Fibroblast of skin of back (primary cell): ENCODE data around the gene PBLD.
"Not testable (repeated sequence)": the region's sequence is repeated elsewhere in the genome, so short reads cannot be mapped to it uniquely, and the experiment has no call there.

Experiments used
- DNase-seq: peaks from one replicate; pipeline ENCODE4 v3.0.0-alpha.2; 2013

Gene PBLD

DNA sequence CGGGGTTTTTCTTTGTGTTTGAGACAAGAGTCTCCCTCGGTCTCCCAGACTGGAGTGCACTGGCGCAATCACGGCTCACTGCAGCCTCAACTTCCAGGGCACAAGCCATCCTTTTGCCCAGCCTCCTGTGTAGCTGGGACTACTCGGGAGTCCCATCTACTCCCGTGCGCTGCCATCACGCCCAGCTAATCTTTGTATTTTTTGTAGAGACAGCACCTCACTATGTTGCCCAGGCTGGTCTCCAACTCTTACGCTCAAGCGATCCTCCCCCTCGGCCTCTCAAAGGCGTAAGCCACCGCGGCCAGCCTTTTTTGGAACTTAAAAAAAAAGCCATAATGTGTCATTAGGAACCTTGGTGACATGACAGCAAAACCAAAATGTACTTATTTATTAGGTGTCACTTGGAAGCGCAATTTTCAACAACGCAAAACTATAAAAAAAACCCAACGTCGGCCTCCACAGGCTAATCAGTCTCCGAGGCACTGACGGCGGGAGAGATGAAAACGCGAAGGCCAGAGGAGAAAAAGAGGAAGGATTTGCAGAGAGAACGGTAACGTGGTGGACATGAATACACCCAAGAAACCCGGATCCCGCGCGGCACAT is 1.8 kb downstream of the PBLD start:
- no peak for DNase-seq

DNA sequence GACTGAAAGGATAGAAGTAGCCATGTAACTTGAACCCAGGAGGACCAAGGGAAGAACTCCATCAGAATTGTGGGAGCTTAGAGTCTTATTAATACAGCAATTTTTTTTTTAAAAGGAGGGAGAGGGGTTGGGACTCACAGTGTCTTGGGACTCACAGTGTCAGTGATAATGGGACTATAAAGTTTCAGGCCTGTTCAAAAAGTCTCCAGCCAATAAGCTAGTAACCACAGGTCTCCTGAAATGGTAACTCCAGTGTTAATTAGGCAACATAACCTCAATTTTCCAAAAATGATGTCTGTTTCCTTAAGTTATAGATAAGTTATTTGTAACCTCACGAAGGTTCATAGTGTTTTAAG is 3.2 kb downstream of the PBLD start:
- no peak for DNase-seq

DNA sequence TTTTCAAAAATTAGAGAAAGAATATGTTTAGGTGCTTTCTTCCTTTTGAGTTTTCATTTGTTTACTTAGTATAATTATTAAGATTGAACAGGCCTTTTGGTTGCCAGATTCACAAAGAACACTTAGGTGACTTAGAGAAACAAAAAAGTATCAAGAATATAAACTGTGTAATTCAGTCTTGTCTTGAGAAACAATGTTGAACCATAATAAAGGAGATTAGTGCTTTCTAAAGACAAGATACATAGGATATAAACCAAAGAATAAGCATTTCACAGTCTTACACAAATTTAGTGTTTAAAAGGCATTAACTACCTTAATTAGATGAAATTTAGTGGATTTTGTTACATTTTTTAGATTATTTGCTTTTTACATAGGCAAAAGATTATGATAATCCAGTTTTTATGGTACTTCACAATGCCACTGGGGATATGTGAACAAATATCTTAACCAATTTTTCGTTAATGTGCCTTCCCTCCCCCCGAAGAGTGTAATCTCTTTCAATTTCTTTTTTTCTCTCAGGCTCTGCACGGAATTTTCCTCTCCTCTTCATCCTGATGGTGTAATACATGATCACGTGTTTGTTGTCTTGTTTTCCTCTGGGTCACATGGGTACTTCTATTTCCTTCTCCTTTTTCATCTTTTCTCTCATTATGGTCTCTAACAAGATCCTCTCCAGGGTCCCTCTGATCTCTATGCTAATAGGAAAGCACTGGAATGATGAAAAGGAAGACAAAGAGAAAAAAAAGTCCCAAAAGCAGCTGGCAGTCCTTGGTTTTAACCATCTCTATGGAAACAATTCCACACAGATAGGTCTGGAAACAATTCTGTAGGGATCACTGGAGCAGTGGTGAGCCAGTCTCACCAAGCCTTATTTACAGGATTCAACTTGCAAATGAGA is 4.6 kb downstream of the PBLD start:
- peak; percentile 54 for DNase-seq

DNA sequence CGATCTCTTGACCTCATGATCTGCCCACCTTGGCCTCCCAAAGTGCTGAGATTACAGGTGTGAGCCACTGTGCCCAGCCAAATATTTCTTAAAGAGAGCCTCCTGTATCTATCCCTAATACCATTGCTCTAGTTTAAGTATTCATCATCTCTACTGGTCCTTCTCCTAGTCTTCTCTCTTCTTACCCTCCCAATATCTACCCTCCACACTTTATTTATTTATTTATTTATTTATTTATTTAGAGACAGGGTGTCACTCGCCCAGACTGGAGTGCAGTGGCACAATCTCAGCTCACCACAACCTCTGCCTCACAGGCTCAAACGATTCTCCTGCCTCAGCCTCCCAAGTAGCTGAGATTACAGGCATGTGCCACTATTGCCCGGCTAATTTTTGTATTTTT is 8.3 kb downstream of the PBLD start:
- DNase-seq: not testable (repeated sequence)

DNA sequence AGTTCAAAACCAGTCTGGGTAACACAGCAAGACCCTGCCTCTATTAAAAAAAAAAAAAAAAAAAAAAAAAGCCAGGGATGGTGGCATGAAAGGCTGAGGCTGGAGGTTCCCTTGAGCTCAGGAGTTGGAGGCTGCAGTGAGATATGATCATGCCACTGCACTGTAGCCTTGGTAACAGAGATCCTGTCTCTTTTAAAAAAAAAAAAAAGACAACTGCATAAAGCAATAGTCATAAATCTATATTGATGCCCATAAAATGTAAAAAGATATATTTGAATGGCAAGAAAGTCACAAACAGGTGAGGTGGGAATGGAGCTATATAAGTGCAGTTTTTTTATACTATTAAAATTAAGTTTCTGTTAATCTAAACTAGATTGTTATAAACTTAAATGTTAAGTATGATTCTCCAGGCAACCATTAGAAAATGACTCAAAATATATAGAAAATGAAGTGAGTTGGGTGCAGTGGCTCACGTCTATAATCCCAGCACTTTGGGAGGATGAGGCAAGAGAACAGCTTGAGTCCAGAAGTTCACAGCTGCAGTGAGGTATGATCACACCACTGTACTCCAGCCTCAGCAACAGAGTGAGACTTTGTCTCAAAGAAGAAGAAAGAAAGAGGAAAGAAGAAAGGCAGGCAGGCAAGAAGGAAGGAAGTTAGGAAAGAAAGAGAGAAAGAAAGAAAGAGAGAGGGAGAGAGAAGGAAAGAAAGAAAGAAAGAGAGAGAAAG is 14.2 kb downstream of the PBLD start:
- DNase-seq: no peak

DNA sequence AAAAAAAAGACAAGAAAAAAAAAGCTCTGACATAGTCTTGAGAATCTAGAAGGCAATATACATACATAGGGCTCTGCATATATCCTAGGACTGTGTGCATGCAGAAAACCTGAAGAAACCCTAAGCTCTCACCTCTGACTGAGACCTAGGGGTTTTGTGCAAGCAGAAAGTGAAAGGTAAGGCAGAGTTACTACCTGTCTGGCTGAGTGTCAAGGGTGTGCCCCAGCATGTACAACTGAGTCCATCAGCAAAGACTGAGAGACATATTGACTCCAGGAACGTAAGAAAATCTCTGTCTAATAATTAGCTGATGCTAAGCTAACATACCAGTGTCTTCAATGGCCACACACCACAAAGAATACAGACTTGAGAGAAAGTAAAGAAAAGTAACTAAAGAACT is 17.1 kb downstream of the PBLD start:
- no peak for DNase-seq

DNA sequence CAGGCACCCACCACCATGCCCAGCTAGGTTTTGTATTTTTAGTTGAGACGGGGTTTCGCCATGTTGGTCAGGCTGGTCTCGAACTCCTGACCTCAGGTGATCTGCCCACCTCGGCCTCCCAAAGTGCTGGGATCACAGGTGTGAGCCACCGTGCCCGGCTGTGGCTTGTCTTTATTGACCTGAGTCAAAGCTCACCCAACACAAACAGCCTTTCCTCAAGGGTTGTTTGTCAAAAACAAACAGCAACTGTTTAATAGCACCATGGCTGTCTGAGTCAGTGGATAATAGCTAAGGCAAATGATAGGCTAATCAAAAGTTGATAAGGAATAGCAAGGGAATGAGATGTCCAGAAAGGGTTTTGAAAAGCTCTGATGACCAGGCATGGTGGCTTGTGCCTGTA is 17.8 kb downstream of the PBLD start:
- DNase-seq: not testable (repeated sequence)

DNA sequence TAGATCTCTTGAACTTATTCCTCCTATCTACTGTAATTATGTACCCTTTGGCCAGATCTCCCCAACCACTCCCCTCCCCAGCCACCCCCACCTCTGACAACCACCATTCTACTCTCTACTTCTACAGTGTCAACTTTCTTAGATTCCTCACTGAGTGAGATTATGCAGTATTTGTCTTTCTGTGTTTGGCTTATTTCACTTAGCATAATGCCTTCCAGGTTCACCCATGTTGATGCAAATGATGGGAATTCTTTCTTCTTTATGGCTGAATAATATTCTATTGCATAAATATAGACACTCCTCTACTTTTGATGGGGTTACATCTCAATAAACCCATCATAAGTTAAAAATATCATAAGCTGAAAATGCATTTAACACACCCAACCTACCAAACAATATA is 22.2 kb downstream of the PBLD start:
- no peak for DNase-seq

DNA sequence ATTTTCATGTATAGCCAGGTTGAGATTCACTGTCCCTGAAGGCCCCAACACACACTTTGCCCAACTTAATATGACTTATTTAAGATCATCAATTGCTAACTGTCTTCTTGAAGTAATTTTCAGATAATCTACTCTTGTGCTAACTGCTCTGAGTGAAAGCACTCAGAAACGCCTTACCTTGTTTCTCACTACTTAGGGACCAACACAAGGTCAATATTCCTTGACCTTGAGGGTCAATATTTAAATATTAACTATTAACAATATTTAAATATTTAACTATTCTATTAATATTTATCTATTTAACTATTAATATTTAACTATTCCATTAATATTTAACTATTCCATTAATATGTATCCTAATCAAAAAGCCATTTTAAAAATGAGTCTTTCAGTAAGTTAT is 26.9 kb downstream of the PBLD start:
- DNase-seq: no peak

DNA sequence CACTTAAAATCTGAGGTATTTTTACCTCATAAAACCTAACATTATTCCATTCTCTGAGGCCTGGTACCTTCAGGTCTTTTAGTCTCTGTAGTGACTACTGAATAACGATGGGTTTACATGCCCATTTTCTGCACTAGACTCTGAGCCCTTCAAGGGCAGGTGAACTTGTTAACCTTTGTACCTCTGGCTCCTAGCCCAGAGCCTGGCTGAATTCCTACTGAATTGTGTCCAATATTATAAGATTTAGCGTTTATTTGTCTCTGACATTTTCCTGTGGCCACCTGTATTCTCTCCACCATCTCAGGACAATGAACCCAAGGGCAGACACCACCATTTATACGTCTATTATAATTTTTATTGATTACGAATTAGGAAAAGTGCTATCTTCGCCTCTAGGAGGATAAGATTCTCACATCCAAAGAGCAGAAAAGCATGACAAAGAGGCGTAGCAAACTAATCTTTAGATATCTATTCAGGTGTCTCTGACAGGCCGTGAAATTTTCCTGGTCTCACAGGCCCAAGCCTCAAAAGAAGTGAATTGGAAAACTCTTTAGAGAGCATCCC is 28.8 kb downstream of the PBLD start:
- no peak for DNase-seq

DNA sequence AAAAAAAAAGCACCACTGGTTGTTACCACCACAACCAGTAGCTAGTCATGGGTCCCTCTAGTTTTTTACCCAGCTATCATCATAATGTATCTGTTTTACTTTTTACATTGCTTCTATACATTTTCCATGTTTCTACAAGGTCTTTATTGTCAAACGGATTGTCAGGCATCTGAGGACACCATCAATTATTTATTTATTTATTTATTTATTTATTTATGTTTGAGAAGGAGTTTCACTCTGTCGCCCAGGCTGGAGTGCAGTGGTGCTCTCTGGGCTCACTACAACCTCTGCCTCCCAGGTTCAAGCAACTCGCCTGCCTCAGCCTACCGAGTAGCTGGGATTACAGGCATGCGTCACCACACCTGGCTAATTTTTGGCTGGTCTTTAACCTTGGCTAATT is 29.9 kb downstream of the PBLD start:
- no peak for DNase-seq

DNA sequence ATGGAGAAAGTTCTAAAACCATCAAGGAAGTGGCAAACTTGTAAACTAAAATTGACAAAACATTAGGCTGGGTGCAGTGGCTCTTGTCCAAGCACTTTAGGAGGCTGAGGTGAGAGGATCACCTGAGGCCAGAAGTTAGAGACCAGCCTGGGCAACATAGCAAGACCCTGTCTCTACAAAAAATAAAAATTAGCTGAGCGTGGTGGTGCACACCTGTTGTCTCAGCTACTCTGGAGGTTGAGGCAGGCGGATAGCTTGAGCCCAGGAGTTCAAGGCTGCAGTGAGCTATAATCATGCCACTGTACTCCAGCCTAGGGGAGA is 30.3 kb downstream of the PBLD start:
- no peak for DNase-seq

DNA sequence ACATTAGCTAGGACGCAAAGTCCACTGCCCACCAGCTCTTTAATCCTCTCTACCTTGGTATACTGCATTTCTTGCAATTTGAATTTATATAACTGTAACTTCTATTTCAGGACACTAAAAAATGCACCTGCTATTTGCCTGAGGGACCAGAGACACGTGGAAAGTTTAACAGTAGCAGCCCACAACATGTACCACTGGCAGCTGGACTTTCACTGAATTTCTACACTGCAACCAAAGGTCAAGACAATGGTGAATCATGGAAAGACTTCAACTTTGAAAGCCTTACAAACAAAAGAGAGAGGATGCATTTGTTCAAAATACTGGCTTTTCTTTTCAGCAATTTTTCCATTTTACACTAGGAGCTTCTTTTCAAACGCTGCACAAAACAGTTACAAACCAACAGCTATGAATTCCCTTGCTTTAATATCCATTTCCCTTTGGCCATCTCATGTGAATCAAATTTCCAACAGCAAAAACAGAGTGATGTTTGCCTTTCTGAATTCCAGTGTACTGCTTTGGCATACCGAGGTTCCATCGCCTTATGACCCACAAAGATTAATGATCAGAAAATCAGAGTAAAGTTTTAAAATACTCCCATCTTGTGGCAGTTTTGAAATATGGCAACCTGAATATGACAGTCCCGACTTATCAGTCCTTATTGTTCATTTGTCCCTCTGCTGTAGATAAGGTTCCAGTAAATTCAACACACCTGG is 30.8 kb downstream of the PBLD start:
- peak; percentile 68 for DNase-seq

DNA sequence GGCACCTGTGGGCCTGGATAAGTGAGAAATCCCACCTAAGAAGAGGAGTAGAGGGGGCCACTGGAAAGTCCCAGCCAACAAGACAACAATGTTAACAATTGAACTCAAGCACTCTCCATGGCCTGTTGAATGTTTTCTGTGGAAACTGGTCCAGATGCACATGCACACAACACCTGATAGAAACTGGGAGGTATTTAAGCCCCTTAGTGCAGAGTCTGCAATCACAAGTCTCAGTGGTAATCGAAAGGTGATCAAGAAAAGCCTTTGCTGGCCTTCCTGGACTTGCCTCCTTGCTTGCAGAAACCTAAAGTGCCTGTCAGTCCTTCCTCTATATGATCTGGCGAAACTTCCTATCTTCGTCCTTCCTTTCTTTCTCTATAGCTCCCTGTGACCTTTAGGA is 31.4 kb downstream of the PBLD start:
- DNase-seq: no peak

DNA sequence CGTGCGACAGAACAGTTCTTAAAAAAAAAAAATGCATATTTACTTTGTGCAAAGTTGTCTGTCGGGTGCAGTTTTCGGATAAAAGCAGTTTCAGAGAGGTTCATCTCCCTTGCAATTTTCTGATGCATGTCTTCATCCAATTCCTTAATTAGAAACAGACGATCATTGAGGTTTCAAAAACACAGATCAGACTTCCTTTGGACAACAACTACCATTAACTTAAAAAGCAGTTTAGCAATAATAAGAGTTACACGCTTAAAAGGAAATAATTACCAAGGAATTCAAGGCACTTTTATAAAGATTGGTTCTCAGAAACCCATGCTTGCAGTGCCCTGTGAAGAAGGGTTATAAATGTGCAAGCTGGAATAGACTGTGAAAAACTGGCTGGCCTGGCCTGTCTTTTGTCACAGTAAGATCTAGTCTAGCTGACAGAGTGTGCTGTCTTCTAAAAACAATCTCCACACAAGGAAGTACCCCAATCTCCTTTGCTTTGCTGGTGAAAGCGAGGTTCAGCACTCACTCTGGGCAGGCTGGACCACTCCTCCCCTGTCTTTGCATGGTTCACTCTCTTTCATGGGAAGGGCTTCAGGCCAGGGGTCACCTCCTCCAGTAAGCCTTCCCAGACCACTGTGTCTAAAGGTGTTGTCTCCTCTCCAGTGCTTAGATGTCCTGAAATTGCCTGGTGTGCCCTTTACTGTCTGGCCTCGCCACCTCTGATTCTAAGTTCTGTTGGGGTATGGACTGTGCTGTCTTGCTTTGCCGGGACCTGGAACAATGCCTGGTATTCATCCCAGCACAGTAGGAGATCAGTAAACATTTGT is 35.7 kb downstream of the PBLD start:
- DNase-seq: peak; percentile 6

DNA sequence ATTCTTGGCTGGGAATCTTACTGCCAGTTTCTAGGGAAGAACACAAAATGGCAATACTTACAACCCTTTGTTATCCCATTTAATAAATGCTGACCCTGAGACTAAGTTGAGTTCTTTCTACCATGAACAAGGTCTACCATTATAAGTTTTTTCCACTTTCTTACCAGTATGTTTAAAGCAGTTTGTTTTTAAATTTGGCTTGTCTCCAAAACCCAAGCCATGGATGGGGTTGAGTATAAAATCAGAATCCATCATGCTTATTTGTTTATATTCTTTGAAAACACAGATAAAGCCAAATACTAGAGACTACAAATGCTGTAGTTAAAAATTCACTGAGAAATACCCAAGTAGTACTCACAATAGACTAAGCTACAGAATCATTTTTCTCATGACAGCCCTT is 42.0 kb downstream of the PBLD start:
- no peak for DNase-seq

DNA sequence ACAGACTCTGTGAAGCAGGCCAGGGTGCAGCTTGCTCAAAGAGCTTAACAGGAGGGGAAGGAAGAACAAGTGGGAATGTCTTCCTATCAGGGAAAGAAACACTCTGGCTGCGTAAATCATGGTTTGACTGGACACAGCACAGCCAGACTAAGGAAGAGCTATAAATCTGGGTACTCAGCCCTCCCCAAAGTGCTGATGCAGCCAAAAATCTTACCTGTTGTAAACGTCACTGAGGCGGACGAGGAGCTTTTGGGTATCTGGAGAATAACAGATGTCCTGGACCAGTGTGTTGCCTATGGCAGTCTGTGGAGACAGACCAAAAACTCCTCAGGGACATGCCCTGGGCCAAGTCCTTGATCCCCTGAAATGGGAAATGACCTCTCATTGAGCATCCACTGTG is 44.0 kb downstream of the PBLD start:
- no peak for DNase-seq

DNA sequence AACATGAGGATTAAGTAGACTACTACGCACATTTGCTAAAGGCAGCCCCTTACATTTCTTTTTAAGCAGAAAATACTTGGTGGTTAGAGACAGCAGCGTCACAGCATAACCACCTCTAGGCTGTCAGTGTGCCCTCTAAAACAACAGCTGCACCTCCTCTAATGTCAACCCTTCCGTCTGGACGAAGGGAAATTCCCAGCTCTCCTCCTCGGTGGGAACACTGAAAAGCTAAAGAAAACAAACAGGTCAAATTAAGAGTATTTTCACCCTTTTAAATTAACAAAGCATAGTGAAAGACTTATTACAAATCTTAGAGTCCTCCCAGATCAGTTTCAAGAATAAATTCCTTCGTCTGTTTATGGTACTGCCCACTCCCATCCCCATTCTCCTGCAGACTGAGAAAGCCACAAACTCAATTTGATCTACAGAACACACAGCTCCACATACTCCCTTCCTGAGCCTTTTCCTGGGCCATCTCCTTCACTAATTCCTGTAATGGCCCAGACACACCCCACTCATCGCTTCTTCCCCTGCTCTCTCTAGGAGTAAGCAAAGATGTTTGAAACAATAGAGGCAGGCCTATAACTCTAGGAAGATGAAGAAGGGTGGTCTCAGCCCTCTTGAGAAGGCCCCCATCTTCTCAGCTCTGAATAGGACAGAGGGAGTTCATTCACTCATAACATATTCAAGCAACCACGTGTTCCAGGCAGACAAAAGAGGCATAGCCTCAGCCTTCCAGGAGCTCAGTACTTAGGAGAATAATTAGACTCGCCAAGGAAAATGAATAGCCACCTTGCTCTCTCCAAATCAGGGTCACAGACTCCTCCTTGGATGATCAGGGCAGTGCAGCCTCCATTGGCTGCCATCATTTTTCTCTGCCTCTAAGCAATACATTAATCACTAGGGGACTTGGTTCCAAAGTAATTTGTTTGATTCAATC is 48.4 kb downstream of the PBLD start:
- DNase-seq: no peak

DNA sequence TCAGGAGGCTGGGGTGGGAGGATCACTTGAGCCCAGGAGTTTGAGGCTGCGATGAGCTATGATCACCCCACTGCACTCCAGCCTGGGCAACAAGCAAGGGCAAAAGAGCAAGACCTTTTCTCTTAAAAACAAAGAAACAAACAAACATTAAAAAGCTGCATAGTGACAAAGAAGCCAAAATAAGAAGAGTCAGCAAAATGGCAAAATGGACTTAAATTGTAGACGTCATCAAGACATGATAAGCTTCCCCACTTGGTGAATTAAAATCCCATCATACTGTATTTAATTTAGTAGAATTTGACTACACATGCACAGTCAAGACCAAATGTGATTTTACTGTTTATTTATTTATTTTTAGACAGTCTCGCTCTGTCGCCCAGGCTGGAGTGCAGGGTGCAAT is 52.0 kb downstream of the PBLD start:
- no peak for DNase-seq

DNA sequence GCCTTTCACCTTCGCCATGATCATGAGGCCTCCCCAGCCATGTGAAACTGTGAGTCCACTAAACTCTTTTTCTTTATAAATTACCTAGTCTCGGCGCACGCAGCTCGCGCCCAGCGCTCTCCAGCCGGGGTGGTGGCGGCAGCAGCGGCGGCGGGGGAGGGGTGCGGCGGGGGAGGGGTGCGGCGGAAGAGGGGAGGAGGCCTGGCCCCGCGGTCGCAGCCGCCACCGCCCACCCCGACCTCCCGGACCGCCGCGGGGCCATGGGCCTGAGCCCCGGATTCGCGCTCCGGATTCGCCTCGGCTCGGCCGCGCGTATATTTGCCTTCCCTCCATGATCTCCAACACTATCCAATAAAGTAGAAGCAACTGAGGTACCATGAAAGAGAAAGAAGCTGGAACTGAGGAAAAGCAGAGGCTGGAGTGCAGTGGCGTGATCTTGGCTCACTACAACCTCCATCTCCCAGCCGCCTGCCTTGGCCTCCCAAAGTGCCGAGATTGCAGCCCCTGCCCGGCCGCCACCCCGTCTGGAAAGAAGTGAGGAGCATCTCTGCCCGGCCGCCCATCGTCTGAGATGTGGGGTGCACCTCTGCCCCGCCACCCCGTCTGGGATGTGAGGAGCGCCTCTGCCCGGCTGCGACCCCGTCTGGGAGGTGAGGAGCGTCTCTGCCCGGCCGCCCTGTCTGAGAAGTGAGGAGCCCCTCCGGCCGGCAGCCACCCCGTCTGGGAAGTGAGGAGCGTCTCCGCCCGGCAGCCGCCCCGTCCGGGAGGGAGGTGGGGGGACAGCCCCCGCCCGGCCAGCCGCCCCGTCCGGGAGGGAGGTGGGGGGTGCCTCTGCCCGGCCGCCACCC is 53.6 kb downstream of the PBLD start:
- not testable (repeated sequence) for DNase-seq
